ENCODE results near the gene NTMT2.
"Not testable (repeated sequence)": the region's sequence is repeated elsewhere in the genome, so short reads cannot be mapped to it uniquely, and the experiment has no call there.

NTMT2 gene

GRCh38 chr1:170145061-170145460 is 698 bp upstream of the NTMT2 start:
- DNase-seq (ENCODE audit: insufficient read length, low spot score) (no peak), FAIRE-seq (no peak)
- no peak for TF ChIP-seq POLR2A (IDR thresholded peaks at IDR 0.05; ENCODE audit: low read depth, low read length)

GRCh38 chr1:170146720-170147263 is 1.0 kb downstream of the NTMT2 start:
- TF ChIP-seq POLR2A (IDR thresholded peaks at IDR 0.05; ENCODE audit: low read depth, low read length), result no peak
- no peak for FAIRE-seq
- no peak for DNase-seq (ENCODE audit: insufficient read length, low spot score)

GRCh38 chr1:170149241-170149640 is 3.5 kb downstream of the NTMT2 start:
- no peak for FAIRE-seq
- no peak for DNase-seq (ENCODE audit: insufficient read length, low spot score)
- TF ChIP-seq POLR2A (IDR thresholded peaks at IDR 0.05; ENCODE audit: low read depth, low read length), result no peak

- no peak for DNase-seq (ENCODE audit: insufficient read length, low spot score)
- no peak for TF ChIP-seq POLR2A (IDR thresholded peaks at IDR 0.05; ENCODE audit: low read depth, low read length)
- no peak for FAIRE-seq
Observed at GRCh38 chr1:170150016-170150415, 4.3 kb downstream of the NTMT2 start.

GRCh38 chr1:170150921-170151320 is 5.2 kb downstream of the NTMT2 start:
- FAIRE-seq (no peak), DNase-seq (ENCODE audit: insufficient read length, low spot score) (no peak)
- no peak for TF ChIP-seq POLR2A (IDR thresholded peaks at IDR 0.05; ENCODE audit: low read depth, low read length)

GRCh38 chr1:170153417-170153816 is 7.7 kb downstream of the NTMT2 start:
- DNase-seq (ENCODE audit: insufficient read length, low spot score) (no peak), FAIRE-seq (no peak)
- no peak for TF ChIP-seq POLR2A (IDR thresholded peaks at IDR 0.05; ENCODE audit: low read depth, low read length)

GRCh38 chr1:170155055-170155454 is 9.3 kb downstream of the NTMT2 start:
- FAIRE-seq (no peak), DNase-seq (ENCODE audit: insufficient read length, low spot score) (no peak)
- no peak for TF ChIP-seq POLR2A (IDR thresholded peaks at IDR 0.05; ENCODE audit: low read depth, low read length)

GRCh38 chr1:170156594-170156993 is 10.8 kb downstream of the NTMT2 start:
- FAIRE-seq (no peak), DNase-seq (ENCODE audit: insufficient read length, low spot score) (no peak)
- no peak for TF ChIP-seq POLR2A (IDR thresholded peaks at IDR 0.05; ENCODE audit: low read depth, low read length)

GRCh38 chr1:170157820-170158219 is 12.1 kb downstream of the NTMT2 start:
- TF ChIP-seq POLR2A (IDR thresholded peaks at IDR 0.05; ENCODE audit: low read depth, low read length), result no peak
- DNase-seq (ENCODE audit: insufficient read length, low spot score) (no peak), FAIRE-seq (no peak)

- TF ChIP-seq POLR2A (IDR thresholded peaks at IDR 0.05; ENCODE audit: low read depth, low read length), result no peak
- FAIRE-seq (peak; percentile 93), DNase-seq (ENCODE audit: insufficient read length, low spot score) (peak; percentile 44)
Observed at GRCh38 chr1:170162459-170163246, 16.9 kb downstream of the NTMT2 start.

GRCh38 chr1:170164103-170164763 is 18.5 kb downstream of the NTMT2 start:
- TF ChIP-seq POLR2A (IDR thresholded peaks at IDR 0.05; ENCODE audit: low read depth, low read length), result no peak
- FAIRE-seq, result no peak
- no peak for DNase-seq (ENCODE audit: insufficient read length, low spot score)

GRCh38 chr1:170166518-170167180 is 20.9 kb downstream of the NTMT2 start:
- no peak for TF ChIP-seq POLR2A (IDR thresholded peaks at IDR 0.05; ENCODE audit: low read depth, low read length)

GRCh38 chr1:170168265-170168664 is 22.5 kb downstream of the NTMT2 start:
- TF ChIP-seq POLR2A (IDR thresholded peaks at IDR 0.05; ENCODE audit: low read depth, low read length), result no peak
- FAIRE-seq, result peak; percentile 68
- peak; percentile 3 for DNase-seq (ENCODE audit: insufficient read length, low spot score)

More at GRCh38 chr1:170166518-170167180, 20.9 kb downstream of the NTMT2 start:
- no peak for DNase-seq (ENCODE audit: insufficient read length, low spot score)
- no peak for FAIRE-seq

GRCh38 chr1:170170513-170170912 is 24.8 kb downstream of the NTMT2 start:
- not testable (repeated sequence) for FAIRE-seq

More at GRCh38 chr1:170170513-170170912, 24.8 kb downstream of the NTMT2 start:
- not testable (repeated sequence) for DNase-seq (ENCODE audit: insufficient read length, low spot score)
